ENCODE results near the gene PRKCE. TPM values are rescaled to one million over a fixed set of nuclear protein-coding genes. Genes with fewer than 3 reads are reported as not detected.
A peak's percentile ranks its signal among the peaks of the same experiment; 100 is the strongest.

PRKCE gene
- total RNA-seq, 1 donor from 2014 or later = 6.9 TPM

DNA sequence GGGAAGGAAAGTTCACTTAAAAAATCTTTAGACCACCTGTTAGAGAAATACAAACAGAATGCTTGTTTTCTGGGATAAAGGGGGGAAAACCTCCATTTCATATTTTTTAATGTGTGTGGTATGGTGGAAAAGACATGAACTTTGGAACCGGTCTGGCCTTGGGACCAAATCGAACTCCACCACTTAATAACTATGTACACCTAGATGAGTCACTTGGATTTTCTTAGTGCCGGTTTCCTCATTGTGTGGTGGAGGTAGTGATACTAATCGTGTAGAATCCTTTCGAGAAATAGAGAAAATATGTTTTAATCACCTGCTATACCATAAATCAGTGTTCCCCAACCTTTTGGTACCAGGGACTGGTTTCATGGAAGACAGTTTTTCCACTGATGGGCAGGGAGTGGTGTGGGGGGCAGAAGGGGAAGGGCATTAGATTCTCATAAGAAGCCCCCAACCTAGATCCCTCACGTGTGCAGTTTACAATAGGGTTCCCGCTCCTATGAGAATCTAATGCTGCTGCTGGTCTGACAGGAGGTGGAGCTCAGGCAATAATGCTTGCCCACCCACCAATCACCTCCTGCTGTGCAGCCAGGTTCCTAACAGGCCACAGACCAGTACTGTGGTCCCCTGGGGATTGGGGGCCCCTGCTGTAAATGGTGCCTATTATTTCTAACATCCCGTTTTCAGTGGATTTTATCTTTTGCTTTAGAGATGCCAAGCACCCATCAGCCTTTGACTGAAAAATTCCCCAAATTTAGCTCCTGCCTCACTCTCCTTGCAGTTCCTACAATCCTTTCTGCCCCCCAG, 308.8 kb downstream of the PRKCE start:
- peak; percentile 41 for DNase-seq (ENCODE audit: low read depth)

DNA sequence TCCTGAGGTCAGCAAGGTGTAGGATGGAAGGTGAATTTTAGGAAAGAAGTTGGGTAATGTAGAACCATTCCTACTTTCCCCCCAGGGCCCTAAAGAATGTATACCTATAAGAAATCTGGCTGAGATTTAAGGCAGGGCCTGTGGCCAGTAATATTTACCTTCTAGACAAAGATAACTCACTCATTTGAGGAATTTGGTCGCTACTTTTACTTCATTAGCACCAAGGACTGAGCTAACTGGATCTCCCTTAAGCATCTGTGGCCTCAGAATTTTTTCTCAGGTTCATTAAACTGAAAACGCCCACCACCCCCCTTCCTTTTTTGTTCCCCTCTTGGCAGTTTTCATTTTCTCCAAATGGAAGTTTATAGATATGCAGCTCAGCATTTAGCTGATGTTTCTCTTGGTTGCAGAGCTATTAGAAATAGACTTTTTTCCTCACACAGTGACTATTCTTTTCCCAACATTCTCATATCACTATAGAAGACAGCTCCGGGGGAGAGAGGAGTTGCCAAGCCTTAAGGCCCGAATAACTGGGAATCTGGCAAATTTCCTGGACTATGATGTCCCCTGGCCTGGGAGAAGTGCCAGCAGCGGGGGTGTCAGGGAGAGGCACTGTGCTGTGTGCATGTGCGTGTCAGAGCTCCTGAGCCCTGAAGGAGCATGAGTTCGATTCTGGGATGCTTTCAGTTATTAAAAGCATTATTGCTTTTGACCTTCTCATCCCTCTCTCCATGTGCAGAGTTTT, 310.9 kb downstream of the PRKCE start:
- DNase-seq (ENCODE audit: low read depth) = peak; percentile 64

GRCh38 chr2:45963816-45964215, 312.3 kb downstream of the PRKCE start:
- DNase-seq (ENCODE audit: low read depth) = no peak

DNA sequence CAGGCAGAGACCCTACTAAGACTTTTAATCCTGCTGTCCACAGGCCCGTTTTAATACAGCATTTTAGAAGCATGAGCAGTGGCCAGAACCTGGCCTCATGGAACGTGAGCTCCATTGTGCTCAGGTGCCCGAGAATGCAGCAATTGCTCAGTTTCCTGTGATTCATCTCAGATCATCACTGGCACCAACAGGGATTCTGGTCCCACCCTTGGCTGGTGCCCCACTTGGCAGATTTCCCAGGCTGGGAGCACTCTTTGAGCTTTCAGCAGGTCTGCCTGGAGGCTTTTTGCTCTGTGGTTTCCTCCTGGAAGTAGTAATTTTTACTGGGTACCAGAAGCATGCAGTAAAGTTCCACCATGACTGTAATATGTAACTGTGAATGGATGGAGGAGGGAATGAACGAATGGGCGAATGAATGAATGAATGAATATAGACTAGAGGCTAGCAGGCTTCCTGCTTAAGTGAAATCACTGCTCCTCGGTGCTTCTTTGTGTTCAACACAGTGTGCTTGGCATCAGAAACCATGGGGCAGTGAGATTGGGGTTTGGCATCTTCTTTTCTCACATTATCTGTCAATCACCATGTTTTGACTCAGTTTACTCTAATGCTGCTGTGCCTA, 312.9 kb downstream of the PRKCE start:
- peak; percentile 98 for DNase-seq (ENCODE audit: low read depth)

- no peak for DNase-seq (ENCODE audit: low read depth)
Measured at GRCh38 chr2:45964906-45965305, 313.4 kb downstream of the PRKCE start.

DNA sequence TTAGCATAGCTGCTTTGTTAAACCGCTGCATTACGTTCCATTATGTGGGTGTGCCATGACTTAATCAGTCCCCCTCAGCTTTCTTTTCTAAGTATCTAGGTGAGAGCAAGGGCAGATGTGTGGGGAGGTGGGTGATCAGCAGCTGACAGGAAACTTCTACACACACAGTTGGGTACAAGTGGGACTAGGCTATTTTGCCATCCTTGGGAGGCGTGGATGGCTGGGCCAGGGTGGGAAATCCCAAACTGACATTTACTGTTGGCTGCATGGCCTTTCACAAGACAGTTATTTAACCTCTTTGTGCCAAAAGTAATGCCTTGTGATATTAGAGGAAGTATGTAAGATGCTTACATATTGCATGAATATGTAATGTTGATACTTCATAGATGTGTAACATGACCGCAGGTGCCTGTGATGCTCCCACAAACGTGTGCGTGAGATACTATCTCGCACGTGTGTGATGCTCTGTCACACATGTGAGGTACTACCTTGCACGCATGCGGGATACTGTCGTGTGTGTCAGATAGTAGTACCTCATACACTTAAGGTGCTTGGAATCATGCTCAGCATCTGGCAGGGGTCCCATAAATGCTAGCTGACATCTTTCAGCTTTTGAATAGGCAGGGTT, 314.5 kb downstream of the PRKCE start:
- DNase-seq (ENCODE audit: low read depth) = no peak

GRCh38 chr2:45968946-45969584, 317.6 kb downstream of the PRKCE start:
- DNase-seq (ENCODE audit: low read depth) = peak; percentile 34

- no peak for DNase-seq (ENCODE audit: low read depth)
Measured at GRCh38 chr2:45973426-45973825, 322.0 kb downstream of the PRKCE start.

DNA sequence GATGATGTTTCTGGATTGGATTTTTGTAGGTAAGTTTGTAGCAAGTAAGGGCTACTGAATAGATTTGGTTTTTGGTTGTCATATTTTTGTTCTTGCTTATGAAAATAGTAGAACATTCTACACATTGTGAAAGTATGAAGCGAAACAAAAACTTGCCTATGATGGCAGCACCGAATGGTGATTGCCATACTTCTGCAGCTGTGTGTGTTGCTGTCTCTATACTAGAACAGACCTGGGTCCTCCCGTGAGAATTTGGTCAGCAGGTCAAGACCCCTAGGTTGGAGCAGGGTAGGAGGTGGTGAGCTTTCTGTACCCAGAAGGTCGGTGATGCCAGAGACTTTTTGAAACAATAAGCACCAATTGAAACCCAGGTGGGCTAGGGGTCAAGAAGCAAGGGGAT, 322.6 kb downstream of the PRKCE start:
- DNase-seq (ENCODE audit: low read depth) = no peak

GRCh38 chr2:45974762-45975408, 323.4 kb downstream of the PRKCE start:
- DNase-seq (ENCODE audit: low read depth) = no peak

GRCh38 chr2:45975752-45976517, 324.5 kb downstream of the PRKCE start:
- no peak for DNase-seq (ENCODE audit: low read depth)

DNA sequence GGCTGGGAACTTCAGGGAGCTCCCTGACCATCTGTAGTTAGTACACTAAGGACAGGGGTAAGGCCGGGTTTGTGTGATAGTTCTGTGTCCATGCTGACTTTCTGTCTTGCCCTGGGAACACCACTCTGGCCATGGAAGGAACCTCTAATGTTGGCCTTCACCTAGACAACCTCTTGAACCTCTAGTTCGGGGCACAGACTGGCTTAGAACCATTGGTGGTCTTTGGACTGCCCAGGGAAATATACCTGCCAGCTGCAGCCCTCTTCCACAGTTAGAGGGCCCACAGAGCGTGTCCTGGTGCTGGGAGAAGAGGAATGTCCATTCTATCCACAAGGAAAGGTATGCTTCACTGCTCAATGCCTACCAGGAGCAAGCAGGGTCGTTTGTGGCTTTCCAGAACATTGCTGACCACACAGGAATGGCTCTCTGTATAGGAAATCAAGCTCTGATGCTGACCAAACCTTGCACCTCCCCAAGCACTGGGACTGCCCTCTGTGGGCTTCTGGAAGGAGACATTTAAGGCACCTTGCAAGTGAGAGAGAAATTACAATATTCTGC, 326.9 kb downstream of the PRKCE start:
- DNase-seq (ENCODE audit: low read depth) = peak; percentile 63

DNA sequence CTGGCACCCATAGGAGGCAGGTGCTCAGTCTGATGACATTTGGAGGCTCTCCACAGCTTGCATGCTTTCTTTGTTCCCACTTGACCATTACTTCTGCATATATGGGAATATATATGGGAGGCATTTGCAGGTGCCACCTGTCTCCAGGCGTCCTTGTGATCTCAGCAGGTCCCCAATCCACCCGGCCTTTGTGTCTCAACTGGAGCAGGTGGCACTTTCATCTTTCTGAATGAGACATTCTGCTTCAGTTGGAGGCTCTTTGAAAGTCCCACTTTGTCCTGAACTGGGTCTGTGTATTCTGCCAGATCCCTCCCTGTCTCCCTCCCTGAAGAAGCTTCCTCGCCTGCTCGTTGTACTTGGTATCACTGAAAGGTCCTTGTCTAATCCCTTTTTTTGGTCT, 327.6 kb downstream of the PRKCE start:
- no peak for DNase-seq (ENCODE audit: low read depth)

GRCh38 chr2:45980161-45980865, 328.8 kb downstream of the PRKCE start:
- no peak for DNase-seq (ENCODE audit: low read depth)

- DNase-seq (ENCODE audit: low read depth) = no peak
Measured at GRCh38 chr2:45981384-45981930, 330.0 kb downstream of the PRKCE start.

GRCh38 chr2:45982096-45982495, 330.6 kb downstream of the PRKCE start:
- DNase-seq (ENCODE audit: low read depth) = no peak

- no peak for DNase-seq (ENCODE audit: low read depth)
Measured at GRCh38 chr2:45983213-45983612, 331.7 kb downstream of the PRKCE start.

- DNase-seq (ENCODE audit: low read depth) = no peak
Measured at GRCh38 chr2:45984366-45984765, 332.9 kb downstream of the PRKCE start.

- DNase-seq (ENCODE audit: low read depth) = no peak
Measured at GRCh38 chr2:45984896-45985473, 333.5 kb downstream of the PRKCE start.
